GM13976 (cell line): ENCODE data around the gene FKTN.

Experiments used
- DNase-seq: peaks from one replicate; pipeline ENCODE4 v3.0.0; 2012; ENCODE audit warnings: low spot score
- in situ Hi-C: fragments of 300-500 bp; cut with MboI; formaldehyde crosslinking; loops from one replicate; pipeline ENCODE4 v1.12.0; 2022; ENCODE audit warnings: low sequenced_read_pairs, mixed read lengths, inconsistent platforms; ENCODE audit not compliant: unreplicated experiment
- TF ChIP-seq, protein P1 (sequence below): IDR thresholded peaks from 2 replicates; pipeline ENCODE4 v1.5.1; 2012; ENCODE audit warnings: borderline replicate concordance, mild to moderate bottlenecking; ENCODE audit not compliant: insufficient read depth; ENCODE audit errors: extremely low read depth, missing control alignments, control extremely low read depth

The FKTN gene

DNA sequence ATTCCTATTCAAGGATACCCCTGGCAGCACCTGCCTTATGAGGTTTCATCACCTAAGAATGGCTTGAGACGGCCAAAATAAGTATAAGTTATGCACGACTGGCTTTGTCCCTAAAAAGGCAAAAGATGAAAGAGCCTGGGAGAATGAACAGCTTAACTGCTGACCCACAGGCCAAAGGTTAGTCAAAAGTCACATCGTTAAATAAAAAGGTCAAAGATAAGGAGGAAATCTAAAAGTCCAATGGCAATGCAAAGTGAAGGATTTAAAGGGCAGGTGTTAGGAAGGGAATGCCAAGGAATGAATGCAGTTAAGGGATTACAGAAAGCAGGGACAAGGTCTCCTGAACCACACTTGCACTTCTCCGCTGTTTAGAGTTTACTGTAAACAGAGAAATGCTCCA lies 109.9 kb downstream of the FKTN start:
- in situ Hi-C loops: no loop called here
- DNase-seq: no peak
- TF ChIP-seq, protein P1, sequence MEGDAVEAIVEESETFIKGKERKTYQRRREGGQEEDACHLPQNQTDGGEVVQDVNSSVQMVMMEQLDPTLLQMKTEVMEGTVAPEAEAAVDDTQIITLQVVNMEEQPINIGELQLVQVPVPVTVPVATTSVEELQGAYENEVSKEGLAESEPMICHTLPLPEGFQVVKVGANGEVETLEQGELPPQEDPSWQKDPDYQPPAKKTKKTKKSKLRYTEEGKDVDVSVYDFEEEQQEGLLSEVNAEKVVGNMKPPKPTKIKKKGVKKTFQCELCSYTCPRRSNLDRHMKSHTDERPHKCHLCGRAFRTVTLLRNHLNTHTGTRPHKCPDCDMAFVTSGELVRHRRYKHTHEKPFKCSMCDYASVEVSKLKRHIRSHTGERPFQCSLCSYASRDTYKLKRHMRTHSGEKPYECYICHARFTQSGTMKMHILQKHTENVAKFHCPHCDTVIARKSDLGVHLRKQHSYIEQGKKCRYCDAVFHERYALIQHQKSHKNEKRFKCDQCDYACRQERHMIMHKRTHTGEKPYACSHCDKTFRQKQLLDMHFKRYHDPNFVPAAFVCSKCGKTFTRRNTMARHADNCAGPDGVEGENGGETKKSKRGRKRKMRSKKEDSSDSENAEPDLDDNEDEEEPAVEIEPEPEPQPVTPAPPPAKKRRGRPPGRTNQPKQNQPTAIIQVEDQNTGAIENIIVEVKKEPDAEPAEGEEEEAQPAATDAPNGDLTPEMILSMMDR: no peak

DNA sequence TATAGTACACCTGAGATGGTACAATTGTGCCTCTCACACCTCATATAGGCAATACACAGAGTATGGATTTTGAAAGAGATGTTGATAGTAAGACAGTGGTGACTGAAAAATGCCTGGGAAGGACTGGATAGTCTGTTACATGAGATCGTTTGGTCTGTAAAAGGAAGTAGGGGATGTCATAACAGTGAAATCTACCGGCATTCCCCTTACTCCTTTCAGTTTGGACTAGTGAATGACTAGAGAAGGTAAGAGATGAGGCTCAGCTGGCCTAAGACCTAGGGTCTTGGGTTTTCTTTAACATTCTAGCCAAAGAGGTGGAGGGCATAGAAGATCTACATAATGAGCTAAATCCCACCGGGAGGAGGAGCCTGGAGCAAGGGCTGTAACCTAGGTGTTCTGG lies 112.4 kb downstream of the FKTN start:
- TF ChIP-seq, protein P1: no peak
- in situ Hi-C loops: no loop called here
- DNase-seq: no peak

DNA sequence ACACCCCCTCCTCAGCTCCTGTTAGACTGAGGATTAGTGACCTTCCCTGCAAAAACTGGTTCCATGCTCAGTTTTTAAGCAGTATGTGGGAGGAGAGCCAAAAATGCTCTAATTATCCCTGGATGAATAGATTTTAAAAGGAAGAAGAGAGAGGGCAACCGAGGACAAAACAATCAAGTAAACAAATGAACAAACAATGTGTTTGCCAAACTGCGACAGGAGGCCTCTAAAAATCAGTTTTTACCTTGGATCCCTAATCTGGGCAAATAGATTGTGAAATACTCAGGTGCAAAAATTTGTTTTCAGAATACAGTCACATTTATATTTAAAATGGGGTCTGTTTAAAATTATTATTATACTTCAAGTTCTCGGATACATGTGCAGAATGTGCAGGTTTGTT lies 112.8 kb downstream of the FKTN start:
- TF ChIP-seq, protein P1: no peak
- in situ Hi-C loops: no loop called here
- no peak for DNase-seq

DNA sequence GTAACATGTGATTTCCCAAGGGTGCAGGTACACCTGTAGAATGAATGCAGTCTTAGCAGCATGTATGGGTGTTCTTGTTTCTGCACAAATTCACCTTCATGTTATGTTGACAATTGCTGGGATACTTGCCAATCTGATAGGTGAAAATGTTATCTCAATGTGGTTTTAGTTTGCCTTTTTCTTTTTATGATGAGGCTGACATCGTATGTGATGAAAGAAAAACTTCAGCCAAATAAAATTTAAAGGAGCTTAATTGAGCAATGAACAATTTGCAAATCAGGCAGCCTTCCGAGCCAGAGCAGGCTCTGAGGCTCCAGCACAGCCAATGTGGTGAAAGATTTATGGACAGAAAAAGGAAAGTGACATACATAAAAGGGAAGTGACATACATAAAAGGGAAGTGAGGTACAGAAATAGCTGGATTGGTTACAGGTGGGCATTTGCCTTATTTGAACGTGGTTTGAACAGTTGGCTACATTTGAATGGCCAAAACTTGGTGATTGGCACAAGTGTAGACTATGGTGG lies 114.8 kb downstream of the FKTN start:
- TF ChIP-seq, protein P1: no peak
- DNase-seq: no peak
- in situ Hi-C loops: no loop called here

DNA sequence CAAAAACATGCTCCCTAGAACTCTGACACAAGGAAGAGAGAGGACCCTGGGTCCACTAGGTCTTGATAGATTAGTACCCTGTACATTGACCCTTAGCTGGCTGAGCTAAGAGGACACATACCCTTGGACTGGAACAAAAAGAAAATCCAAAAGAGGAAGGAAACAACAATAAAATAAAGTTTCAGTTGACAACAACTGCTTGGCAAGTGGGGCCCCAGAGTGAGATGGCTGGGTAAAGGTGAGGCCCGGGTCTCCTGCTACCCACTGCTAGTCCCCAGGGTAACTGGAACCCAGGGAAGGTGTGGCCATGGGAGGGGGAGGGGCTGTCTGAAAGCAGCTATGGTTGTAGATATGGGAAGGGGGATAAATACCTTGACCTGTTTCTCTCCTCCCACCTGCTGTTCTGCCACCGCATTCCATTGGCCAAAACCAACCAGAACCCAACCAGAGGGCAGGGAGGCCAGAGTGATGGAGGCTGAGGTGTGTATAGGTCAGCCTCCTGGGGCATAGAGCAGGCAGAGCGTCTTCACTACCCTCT lies 116.0 kb downstream of the FKTN start:
- DNase-seq: no peak

DNA sequence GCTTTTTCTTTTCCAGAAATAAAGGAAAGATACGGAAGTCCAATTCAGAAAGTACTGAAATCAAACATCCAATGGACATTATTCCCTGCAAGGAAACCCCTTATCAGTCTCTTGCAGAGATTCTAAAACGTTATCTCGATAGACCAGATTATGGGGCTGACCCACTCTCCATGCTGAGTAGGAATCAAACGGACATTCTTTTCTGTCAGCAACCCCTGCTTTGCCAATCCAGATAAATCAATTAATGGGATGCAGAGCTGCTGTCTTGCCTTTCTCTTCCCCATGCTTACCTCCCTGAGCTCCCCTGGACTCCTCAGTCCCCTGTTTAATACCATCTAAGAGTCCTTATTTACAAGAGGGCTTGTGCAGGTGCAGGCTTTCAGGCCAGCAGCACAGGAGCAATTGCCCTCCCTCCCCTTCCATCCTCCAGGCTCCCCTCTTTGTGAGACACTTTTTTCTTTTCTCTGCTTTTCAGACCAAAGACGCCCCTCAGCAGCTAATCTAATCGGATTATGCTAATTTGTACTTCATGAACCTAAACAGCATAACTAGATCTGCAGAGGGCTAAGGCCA lies 118.5 kb downstream of the FKTN start:
- DNase-seq: no peak
- in situ Hi-C loops: no loop called here
- TF ChIP-seq, protein P1: no peak

More for the DNA sequence above, 116.0 kb downstream of the FKTN start:
- in situ Hi-C loops: no loop called here
- TF ChIP-seq, protein P1: no peak
